Natural killer cell (primary cell): Measurements from ENCODE around the gene TENT4B. TPM values are rescaled to one million over a fixed set of nuclear protein-coding genes. Genes with fewer than 3 reads are reported as not detected.

ENCODE experiments used
- ATAC-seq, 3 donors: fragments of 150-1000 bp in 2 of 3; fragments of 200-7000 bp in 1 of 3; cut with Tn5 transposase; 1 replicate in 1 of 3; 2 replicates in 2 of 3; pipeline ENCODE4 v1.10.0; 2021; ENCODE audit warnings: mild to moderate bottlenecking in 2 of 3, moderate library complexity in 2 of 3
- DNase-seq, 2 donors: peaks; one replicate each; pipeline versions ENCODE4 v3.0.0 to v3.0.0-alpha.2; 2013 to 2021; ENCODE audit warnings: mixed read lengths in 1 of 2
- H3K27ac ChIP-seq: one replicate; pipeline ENCODE4 v1.5.1; 2013; ENCODE audit warnings: mild to moderate bottlenecking, low read length
- H3K27me3 ChIP-seq: one replicate; pipeline ENCODE4 v1.6.1; 2013; ENCODE audit warnings: low read length; ENCODE audit not compliant: control insufficient read depth, insufficient read depth
- H3K36me3 ChIP-seq: one replicate; pipeline ENCODE4 v1.6.1; 2013; ENCODE audit warnings: low read length; ENCODE audit not compliant: control insufficient read depth, insufficient read depth
- H3K4me1 ChIP-seq: one replicate; pipeline ENCODE4 v1.6.1; 2013; ENCODE audit warnings: low read length; ENCODE audit not compliant: control insufficient read depth, insufficient read depth
- H3K4me3 ChIP-seq: one replicate; pipeline ENCODE4 v1.5.1; 2013; ENCODE audit warnings: low read length
- H3K9me3 ChIP-seq: one replicate; pipeline ENCODE4 v1.6.1; 2013; ENCODE audit warnings: low read length; ENCODE audit not compliant: control insufficient read depth, insufficient read depth
- H3K27ac Mint-ChIP-seq, 2 donors: one replicate each; pipeline ENCODE4 v1.8.0; 2022; ENCODE audit warnings: mild to moderate bottlenecking in 2 of 2, mixed read lengths in 2 of 2, moderate library complexity in 1 of 2
- H3K27me3 Mint-ChIP-seq, 2 donors: one replicate each; pipeline ENCODE4 v1.8.0; 2022; ENCODE audit warnings: low read depth in 2 of 2, mixed read lengths in 2 of 2
- H3K36me3 Mint-ChIP-seq: one replicate; pipeline ENCODE4 v1.8.0; 2022; ENCODE audit warnings: mixed read lengths
- H3K4me1 Mint-ChIP-seq, 2 donors: one replicate each; pipeline ENCODE4 v1.8.0; 2022; ENCODE audit warnings: mixed read lengths in 2 of 2
- H3K4me3 Mint-ChIP-seq: one replicate; pipeline ENCODE4 v1.8.0; 2022; ENCODE audit warnings: mild to moderate bottlenecking, moderate library complexity, mixed read lengths
- H3K9me3 Mint-ChIP-seq, 2 donors: one replicate each; pipeline ENCODE4 v1.8.0; 2022; ENCODE audit warnings: mixed read lengths in 2 of 2
- WGBS: methylation state at CpG from one replicate; pipeline ENCODE4 v1.1.7; 2013; ENCODE audit warnings: missing lambda C conversion rate; ENCODE audit not compliant: insufficient coverage; 5-methylcytosine and 5-hydroxymethylcytosine counted together
- intact Hi-C: fragments of 100-400 bp; cut with micrococcal nuclease; formaldehyde crosslinking; loops from one replicate; pipeline ENCODE4 v1.14.2; 2022
- total RNA-seq, 4 donors: library from RNA; stranded (reverse); fragments of 120-200 nt in 1 of 4; gene quantifications; one replicate each; pipeline versions ENCODE4 v1.2.3 to v1.2.4, GENCODE V29; 2013 to 2022
- TF ChIP-seq, protein P1 (sequence below): fragments of 200-600 bp; IDR thresholded peaks from one replicate; pipeline ENCODE4 v1.8.0; 2022; ENCODE audit warnings: antibody characterized with exemption

The TENT4B gene
- total RNA-seq, 3 donors from 2014 or later (not counting 1 experiment from before 2014, with no cell fraction given) = 37.5 to 48.7 (median 44.4) TPM

DNA sequence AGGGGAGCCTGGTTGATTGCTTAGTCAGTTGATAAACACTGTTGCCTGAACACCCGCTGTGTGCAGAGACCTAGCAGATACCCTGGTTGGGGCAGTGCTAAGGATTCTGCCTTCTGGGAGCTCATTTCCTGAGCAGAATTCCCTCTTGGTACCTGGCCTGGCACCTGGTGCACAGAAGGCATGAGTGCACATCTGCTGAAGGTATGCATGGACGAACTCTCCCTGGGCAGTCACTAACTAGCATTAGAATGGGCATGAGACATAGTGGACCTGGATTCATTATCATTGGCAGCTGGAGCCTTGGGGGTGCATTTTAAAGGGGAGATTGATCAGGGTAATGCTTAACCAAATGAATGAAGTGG lies 126.4 kb downstream of the TENT4B start:
- ATAC-seq = no peak
- 36% methylated on average over 2 of the region's 2 CpGs for whole genome bisulfite sequencing
- Histone ChIP-seq H3K4me1 (peaks cover 91% of the 10 kb centered on the region), H3K27ac (peak overlapping the region; percentile 93), H3K9me3 (no peaks in the 10 kb centered on the region), H3K36me3 (peaks cover 4% of the 10 kb centered on the region), H3K27me3 (no peaks in the 10 kb centered on the region), H3K4me3 (no peak overlapping the region)
- TF ChIP-seq, protein P1, sequence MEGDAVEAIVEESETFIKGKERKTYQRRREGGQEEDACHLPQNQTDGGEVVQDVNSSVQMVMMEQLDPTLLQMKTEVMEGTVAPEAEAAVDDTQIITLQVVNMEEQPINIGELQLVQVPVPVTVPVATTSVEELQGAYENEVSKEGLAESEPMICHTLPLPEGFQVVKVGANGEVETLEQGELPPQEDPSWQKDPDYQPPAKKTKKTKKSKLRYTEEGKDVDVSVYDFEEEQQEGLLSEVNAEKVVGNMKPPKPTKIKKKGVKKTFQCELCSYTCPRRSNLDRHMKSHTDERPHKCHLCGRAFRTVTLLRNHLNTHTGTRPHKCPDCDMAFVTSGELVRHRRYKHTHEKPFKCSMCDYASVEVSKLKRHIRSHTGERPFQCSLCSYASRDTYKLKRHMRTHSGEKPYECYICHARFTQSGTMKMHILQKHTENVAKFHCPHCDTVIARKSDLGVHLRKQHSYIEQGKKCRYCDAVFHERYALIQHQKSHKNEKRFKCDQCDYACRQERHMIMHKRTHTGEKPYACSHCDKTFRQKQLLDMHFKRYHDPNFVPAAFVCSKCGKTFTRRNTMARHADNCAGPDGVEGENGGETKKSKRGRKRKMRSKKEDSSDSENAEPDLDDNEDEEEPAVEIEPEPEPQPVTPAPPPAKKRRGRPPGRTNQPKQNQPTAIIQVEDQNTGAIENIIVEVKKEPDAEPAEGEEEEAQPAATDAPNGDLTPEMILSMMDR = no peak
- Mint-ChIP-seq H3K4me3 (peak overlapping the region; percentile 67), H3K36me3 (peaks cover 7% of the 10 kb centered on the region), H3K4me1 (peaks cover 80 to 86% of the 10 kb centered on the region in 2 donors), H3K9me3 (peaks cover 0 to 4% of the 10 kb centered on the region in 2 donors), H3K27me3 (no peaks in the 10 kb centered on the region), H3K27ac (peak overlapping the region; percentile 91 to 99)
- intact Hi-C loops = no loop called here
- DNase-seq = no peak

DNA sequence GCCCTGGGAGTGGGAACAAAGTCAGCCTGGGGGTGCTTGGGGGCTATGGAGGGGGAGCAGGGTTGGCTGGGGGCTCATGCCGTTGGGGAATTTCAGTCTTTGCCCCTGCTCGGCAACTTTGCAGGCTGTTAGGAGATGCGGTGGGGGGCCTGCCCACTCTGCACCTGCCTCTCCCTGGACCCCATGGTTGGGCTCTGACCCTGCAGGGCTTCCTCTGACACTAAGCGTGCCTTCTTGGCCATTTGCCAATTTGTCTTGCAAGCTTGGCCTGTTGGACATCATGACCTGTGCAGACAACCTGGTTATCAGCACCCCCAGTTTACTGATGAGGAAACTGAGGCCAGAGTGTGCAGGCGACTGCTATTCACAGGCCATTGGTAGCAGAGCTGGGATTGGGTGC lies 127.8 kb downstream of the TENT4B start:
- H3K4me3 Mint-ChIP-seq = peak overlapping the region; percentile 91

More for the DNA sequence above, 127.8 kb downstream of the TENT4B start:
- H3K27me3 ChIP-seq = no peaks in the 10 kb centered on the region
- H3K9me3 Mint-ChIP-seq = peaks cover 0 to 4% of the 10 kb centered on the region in 2 donors
- H3K27ac Mint-ChIP-seq = peak overlapping the region; percentile 91 to 99
- H3K4me1 Mint-ChIP-seq = peaks cover 84 to 88% of the 10 kb centered on the region in 2 donors
- no peaks in the 10 kb centered on the region for H3K9me3 ChIP-seq
- H3K27me3 Mint-ChIP-seq = no peaks in the 10 kb centered on the region
- peaks cover 7% of the 10 kb centered on the region for H3K36me3 Mint-ChIP-seq
- H3K4me1 ChIP-seq = peaks cover 91% of the 10 kb centered on the region
- TF ChIP-seq, protein P1 = no peak
- H3K27ac ChIP-seq = peak overlapping the region; percentile 85
- intact Hi-C loops = loop anchor here (5.0 kb wide), 2 partner anchors 34 to 54 kb away; no protein-coding TSS in a partner anchor
- DNase-seq (no peak), ATAC-seq (no peak)
- WGBS = 73% methylated on average over 5 of the region's 5 CpGs
- H3K4me3 ChIP-seq = no peak overlapping the region
- H3K36me3 ChIP-seq = peaks cover 4% of the 10 kb centered on the region

Other genes starting within 250 kb of the TENT4B start
- gene CNEP1R1, start 128.1 kb upstream of the TENT4B start, total RNA-seq = 10 to 100 TPM; 34.3 to 41.6 (median 37.5) TPM
- gene HEATR3, start 87.3 kb upstream of the TENT4B start, total RNA-seq = 10 to 100 TPM; 14.6 to 25.0 (median 21.4) TPM
- gene ADCY7, start 113.2 kb downstream of the TENT4B start, total RNA-seq = 100 to 1,000 TPM; 479 to 591 (median 512) TPM
- gene BRD7, start 215.7 kb downstream of the TENT4B start, total RNA-seq = 100 to 1,000 TPM in 1 of 3 donors, 10 to 100 TPM in 2; 89.2 to 118 (median 94.9) TPM